A549 (cell line): ENCODE measurements around the gene LRIG1. TPM values are rescaled to one million over a fixed set of nuclear protein-coding genes. Genes with fewer than 3 reads are reported as not detected.

Experiments used
- ATAC-seq, 2 experiments: fragments of 200-7000 bp in 1 of 2; fragments of >200 bp in 1 of 2; cut with Nextera tagmentation in 1 of 2; cut with Tn5 transposase in 1 of 2; 3 replicates each; pipeline versions ENCODE4 v1.8.0 to v1.9.1; 2018 to 2020; ENCODE audit warnings: mild to moderate bottlenecking in 1 of 2, moderate library complexity in 1 of 2
- CTCF ChIA-PET: fragments of 300-600 bp; sonication (Branson Sonifier 250); formaldehyde crosslinking; extraction: SDS; loops from one replicate; lab custom pipeline; 2021; ENCODE audit warnings: antibody characterized with exemption, inconsistent platforms; lab: Yijun Ruan, JAX
- POLR2A ChIA-PET: fragments of 350-600 bp; formaldehyde crosslinking; extraction: SDS; loops from one replicate; lab custom pipeline; 2021; ENCODE audit warnings: antibody characterized with exemption, inconsistent platforms; lab: Yijun Ruan, JAX
- DNase-seq, 2 experiments: peaks; one replicate each; pipeline versions ENCODE4 v3.0.0 to v3.0.0-alpha.2; 2011 to 2016; ENCODE audit warnings: low read depth in 1 of 2, low spot score in 1 of 2
- FAIRE-seq: peaks from 2 replicates; lab custom pipeline; 2011; peaks lifted over from hg19 to GRCh38; lab: Jason Lieb, UNC
- H3K27ac ChIP-seq, 2 experiments: fragments of >200 bp; sonication (Bioruptor Twin); formaldehyde crosslinking; 3 replicates each; pipeline ENCODE4 v1.5.1; 2016 to 2017
- H3K4me1 ChIP-seq: fragments of >200 bp; sonication (Bioruptor Twin); formaldehyde crosslinking; 3 replicates; pipeline ENCODE4 v1.6.1; 2016
- H3K4me2 ChIP-seq: fragments of >200 bp; sonication (Bioruptor Twin); formaldehyde crosslinking; 3 replicates; pipeline ENCODE4 v1.6.1; 2016
- H3K4me3 ChIP-seq: fragments of >200 bp; sonication (Bioruptor Twin); formaldehyde crosslinking; 3 replicates; pipeline ENCODE4 v1.5.1; 2016
- H3K9me3 ChIP-seq: fragments of >200 bp; sonication (Bioruptor Twin); formaldehyde crosslinking; 3 replicates; pipeline ENCODE4 v1.6.1; 2016
- BHLHE40 ChIP-seq: IDR thresholded peaks from 2 replicates; pipeline ENCODE4 v1.6.1; 2012; ENCODE audit warnings: low read depth, low read length, inconsistent platforms
- CBX8 ChIP-seq: fragments of 200-600 bp; sonication (generic); IDR thresholded peaks from 2 replicates; pipeline ENCODE4 v1.6.1; 2016
- CEBPB ChIP-seq, 2 experiments: fragments of >200 bp in 1 of 2; sonication (Bioruptor Twin) in 1 of 2; formaldehyde crosslinking in 1 of 2; IDR thresholded peaks; 2 replicates each; pipeline ENCODE4 v1.6.1; 2012 to 2016
- EP300 ChIP-seq, 2 experiments: fragments of >200 bp; sonication (Bioruptor Twin); formaldehyde crosslinking; IDR thresholded peaks; 2 replicates in 1 of 2; 3 replicates in 1 of 2; pipeline ENCODE4 v1.6.1; 2016 to 2017
- ESRRA ChIP-seq: fragments of 150-350 bp; IDR thresholded peaks from 2 replicates; pipeline ENCODE4 v1.6.1; 2014; ENCODE audit warnings: mild to moderate bottlenecking, low read length, borderline replicate concordance
- FOSL2 ChIP-seq, 2 experiments: fragments of 450-650 bp in 1 of 2; fragments of >200 bp in 1 of 2; sonication (Bioruptor Twin) in 1 of 2; formaldehyde crosslinking; IDR thresholded peaks; 2 replicates each; pipeline versions ENCODE4 v1.5.0 to v1.6.1; 2016 to 2020; ENCODE audit warnings: mild to moderate bottlenecking in 1 of 2, moderate library complexity in 1 of 2
- FOXS1 ChIP-seq: fragments of 250-450 bp; sonication (Bioruptor Pico); IDR thresholded peaks from 2 replicates; pipeline ENCODE4 v1.5.0; 2020; ENCODE audit warnings: mild to moderate bottlenecking, moderate library complexity
- HDAC2 ChIP-seq: fragments of 200-600 bp; sonication (generic); IDR thresholded peaks from 2 replicates; pipeline ENCODE4 v1.6.1; 2016
- HEYL ChIP-seq: fragments of 250-450 bp; sonication (Bioruptor Pico); IDR thresholded peaks from 2 replicates; pipeline ENCODE4 v1.8.0; 2021; ENCODE audit warnings: mild to moderate bottlenecking, moderate library complexity
- HOXA7 ChIP-seq: fragments of 250-450 bp; sonication (Bioruptor Pico); IDR thresholded peaks from 2 replicates; pipeline ENCODE4 v1.5.0; 2020; ENCODE audit warnings: mild to moderate bottlenecking, moderate library complexity
- HOXB13 ChIP-seq: fragments of 250-450 bp; sonication (Bioruptor Pico); IDR thresholded peaks from 2 replicates; pipeline ENCODE4 v1.5.0; 2020; ENCODE audit warnings: low read depth, mild to moderate bottlenecking, moderate library complexity
- HOXB5 ChIP-seq: fragments of 250-450 bp; sonication (Bioruptor Pico); IDR thresholded peaks from 2 replicates; pipeline ENCODE4 v1.5.0; 2020; ENCODE audit warnings: mild to moderate bottlenecking, moderate library complexity
- MYC ChIP-seq: IDR thresholded peaks from 2 replicates; pipeline ENCODE4 v1.6.1; 2012; ENCODE audit warnings: mild to moderate bottlenecking, inconsistent platforms, low read length, improper control_type of control experiment, borderline replicate concordance
- NPAS2 ChIP-seq: fragments of 250-450 bp; sonication (Bioruptor Pico); IDR thresholded peaks from 2 replicates; pipeline ENCODE4 v1.8.0; 2022; ENCODE audit warnings: mild to moderate bottlenecking, moderate library complexity, borderline replicate concordance
- POLR2AphosphoS2 ChIP-seq: conservative IDR thresholded peaks from 2 replicates; pipeline ENCODE4 v1.6.1; 2012; ENCODE audit warnings: low read length, improper control_type of control experiment, inconsistent platforms
- RARB ChIP-seq: fragments of 250-450 bp; sonication (Bioruptor Pico); IDR thresholded peaks from 2 replicates; pipeline ENCODE4 v1.8.0; 2021; ENCODE audit warnings: mild to moderate bottlenecking, moderate library complexity
- SREBF2 ChIP-seq: fragments of 450-650 bp; IDR thresholded peaks from 2 replicates; pipeline ENCODE4 v1.6.1; 2014; ENCODE audit warnings: mild to moderate bottlenecking, moderate library complexity
- TP53 ChIP-seq: fragments of 250-450 bp; sonication (Bioruptor Pico); IDR thresholded peaks from 2 replicates; pipeline ENCODE4 v1.5.0; 2021; ENCODE audit warnings: mild to moderate bottlenecking, moderate library complexity
- ZNF302 ChIP-seq: fragments of 250-450 bp; sonication (Bioruptor Pico); IDR thresholded peaks from 2 replicates; pipeline ENCODE4 v1.9.0; 2021; ENCODE audit warnings: inconsistent platforms, mild to moderate bottlenecking, moderate library complexity
- WGBS: methylation state at CpG from one replicate; pipeline ENCODE4 v1.1.6; 2017; ENCODE audit errors: missing lambda C conversion rate; 5-methylcytosine and 5-hydroxymethylcytosine counted together
- polyA plus RNA-seq, 4 experiments: library from polyadenylated mRNA; depleted of rRNA in 3 of 4; stranded (reverse); fragments of >200 nt; fragmentation: RNase III in 1 of 4; extraction: RNeasy Plus Mini Kit Qiagen cat#74134 plus additional on column Dnase treatment in 1 of 4; gene quantifications; 2 replicates in 3 of 4; 3 replicates in 1 of 4; pipeline ENCODE4 v1.2.3, GENCODE V29; 2011 to 2017
- TF ChIP-seq, protein P1 (sequence below): fragments of >200 bp; sonication (Bioruptor Twin); formaldehyde crosslinking; IDR thresholded peaks from 3 replicates; pipeline ENCODE4 v1.6.1; 2016
- TF ChIP-seq, protein P2 (sequence below): fragments of 250-450 bp; sonication (Bioruptor Pico); IDR thresholded peaks from 2 replicates; pipeline ENCODE4 v1.5.0; 2020; ENCODE audit warnings: low read depth, mild to moderate bottlenecking, moderate library complexity
- TF ChIP-seq, protein P3 (sequence below): fragments of >200 bp; sonication (Bioruptor Twin); formaldehyde crosslinking; IDR thresholded peaks from 2 replicates; pipeline ENCODE4 v1.6.1; 2016
- TF ChIP-seq, protein P4 (sequence below): fragments of >200 bp; sonication (Bioruptor Twin); formaldehyde crosslinking; IDR thresholded peaks from 3 replicates; pipeline ENCODE4 v1.5.1; 2016

LRIG1 gene
- polyA plus RNA-seq, 2 of the 4 experiments (the other 2 are of a cell fraction) = 1.8 to 6.2 TPM

DNA sequence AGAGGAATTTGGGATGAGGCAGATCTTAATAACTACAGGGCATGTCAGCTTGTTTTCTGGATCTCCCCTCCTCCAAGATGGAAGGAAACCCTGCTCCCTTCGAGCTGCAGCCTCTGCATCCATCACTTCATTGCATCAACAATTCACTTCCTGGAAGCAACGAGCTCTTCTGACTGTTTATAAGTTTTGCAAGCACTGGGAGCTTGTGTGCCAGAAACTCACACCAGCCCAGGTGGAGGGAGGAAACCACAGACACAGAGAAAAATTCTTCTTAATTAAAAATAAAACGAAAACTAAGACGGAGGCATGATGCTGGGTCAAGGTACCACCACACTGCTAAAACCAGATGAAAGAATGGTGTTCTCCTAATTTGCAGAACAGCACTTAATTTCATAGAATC is 10.6 kb downstream of the LRIG1 start:
- Histone ChIP-seq H3K27ac (no peak overlapping the region), H3K4me2 (no peak overlapping the region), H3K9me3 (no peaks in the 10 kb centered on the region), H3K4me1 (no peaks in the 10 kb centered on the region), H3K4me3 (no peak overlapping the region)
- WGBS = 54% methylated on average over 4 of the region's 4 CpGs
- FAIRE-seq = no peak
- no peak for ATAC-seq
- ChIA-PET POLR2A (no interaction called here), CTCF (interaction anchor here (1.6 kb wide), 1 partner anchor 82 kb away, joined by 6 read pairs; no protein-coding TSS in a partner anchor)
- DNase-seq = no peak
- TF ChIP-seq POLR2AphosphoS2 (no peak), HEYL (no peak), NPAS2 (no peak), TP53 (CRISPR knock-in tag) (no peak), ESRRA (no peak), MYC (no peak), ZNF302 (CRISPR knock-in tag) (no peak), SREBF2 (no peak), HOXB13 (no peak), EP300 (IDR thresholded peaks at IDR 0.05) (no peak), CBX8 (no peak), HOXA7 (CRISPR knock-in tag) (no peak), BHLHE40 (no peak), RARB (CRISPR knock-in tag) (no peak)
- TF ChIP-seq, protein P1, sequence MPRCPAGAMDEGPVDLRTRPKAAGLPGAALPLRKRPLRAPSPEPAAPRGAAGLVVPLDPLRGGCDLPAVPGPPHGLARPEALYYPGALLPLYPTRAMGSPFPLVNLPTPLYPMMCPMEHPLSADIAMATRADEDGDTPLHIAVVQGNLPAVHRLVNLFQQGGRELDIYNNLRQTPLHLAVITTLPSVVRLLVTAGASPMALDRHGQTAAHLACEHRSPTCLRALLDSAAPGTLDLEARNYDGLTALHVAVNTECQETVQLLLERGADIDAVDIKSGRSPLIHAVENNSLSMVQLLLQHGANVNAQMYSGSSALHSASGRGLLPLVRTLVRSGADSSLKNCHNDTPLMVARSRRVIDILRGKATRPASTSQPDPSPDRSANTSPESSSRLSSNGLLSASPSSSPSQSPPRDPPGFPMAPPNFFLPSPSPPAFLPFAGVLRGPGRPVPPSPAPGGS = no peak
- TF ChIP-seq, protein P2, sequence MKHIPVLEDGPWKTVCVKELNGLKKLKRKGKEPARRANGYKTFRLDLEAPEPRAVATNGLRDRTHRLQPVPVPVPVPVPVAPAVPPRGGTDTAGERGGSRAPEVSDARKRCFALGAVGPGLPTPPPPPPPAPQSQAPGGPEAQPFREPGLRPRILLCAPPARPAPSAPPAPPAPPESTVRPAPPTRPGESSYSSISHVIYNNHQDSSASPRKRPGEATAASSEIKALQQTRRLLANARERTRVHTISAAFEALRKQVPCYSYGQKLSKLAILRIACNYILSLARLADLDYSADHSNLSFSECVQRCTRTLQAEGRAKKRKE (CRISPR knock-in tag) = no peak
- TF ChIP-seq, protein P3, sequence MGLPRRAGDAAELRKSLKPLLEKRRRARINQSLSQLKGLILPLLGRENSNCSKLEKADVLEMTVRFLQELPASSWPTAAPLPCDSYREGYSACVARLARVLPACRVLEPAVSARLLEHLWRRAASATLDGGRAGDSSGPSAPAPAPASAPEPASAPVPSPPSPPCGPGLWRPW = no peak
- TF ChIP-seq, protein P4, sequence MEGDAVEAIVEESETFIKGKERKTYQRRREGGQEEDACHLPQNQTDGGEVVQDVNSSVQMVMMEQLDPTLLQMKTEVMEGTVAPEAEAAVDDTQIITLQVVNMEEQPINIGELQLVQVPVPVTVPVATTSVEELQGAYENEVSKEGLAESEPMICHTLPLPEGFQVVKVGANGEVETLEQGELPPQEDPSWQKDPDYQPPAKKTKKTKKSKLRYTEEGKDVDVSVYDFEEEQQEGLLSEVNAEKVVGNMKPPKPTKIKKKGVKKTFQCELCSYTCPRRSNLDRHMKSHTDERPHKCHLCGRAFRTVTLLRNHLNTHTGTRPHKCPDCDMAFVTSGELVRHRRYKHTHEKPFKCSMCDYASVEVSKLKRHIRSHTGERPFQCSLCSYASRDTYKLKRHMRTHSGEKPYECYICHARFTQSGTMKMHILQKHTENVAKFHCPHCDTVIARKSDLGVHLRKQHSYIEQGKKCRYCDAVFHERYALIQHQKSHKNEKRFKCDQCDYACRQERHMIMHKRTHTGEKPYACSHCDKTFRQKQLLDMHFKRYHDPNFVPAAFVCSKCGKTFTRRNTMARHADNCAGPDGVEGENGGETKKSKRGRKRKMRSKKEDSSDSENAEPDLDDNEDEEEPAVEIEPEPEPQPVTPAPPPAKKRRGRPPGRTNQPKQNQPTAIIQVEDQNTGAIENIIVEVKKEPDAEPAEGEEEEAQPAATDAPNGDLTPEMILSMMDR = no peak

DNA sequence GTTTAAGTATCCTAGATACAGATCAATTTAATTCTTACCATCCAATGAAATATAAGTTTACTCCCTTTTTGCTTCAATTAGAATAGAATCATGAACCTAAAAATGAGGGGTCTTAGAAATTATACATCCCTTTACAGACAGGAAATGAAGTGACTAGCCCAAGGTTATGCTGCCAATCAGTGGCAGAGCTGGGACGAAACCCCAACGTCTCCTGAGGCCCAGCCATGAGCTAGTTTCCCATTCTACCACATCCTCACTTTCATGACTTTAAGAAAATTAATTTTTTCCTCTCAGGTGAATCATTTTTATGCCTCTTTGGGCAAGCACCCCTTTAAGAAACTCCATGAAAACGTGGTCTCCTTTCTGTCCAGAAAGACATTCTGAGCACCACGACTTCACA is 11.2 kb downstream of the LRIG1 start:
- no peak for DNase-seq
- Histone ChIP-seq H3K4me3 (no peak overlapping the region), H3K9me3 (no peaks in the 10 kb centered on the region), H3K27ac (no peak overlapping the region), H3K4me1 (no peaks in the 10 kb centered on the region), H3K4me2 (no peak overlapping the region)
- ATAC-seq = no peak
- no peak for FAIRE-seq
- POLR2A ChIA-PET = no interaction called here
- TF ChIP-seq, protein P2 (CRISPR knock-in tag) = no peak
- TF ChIP-seq FOSL2 (IDR thresholded peaks at IDR 0.05) (no peak), FOSL2 (CRISPR knock-in tag; IDR thresholded peaks at IDR 0.05) (no peak), CEBPB (IDR thresholded peaks at IDR 0.05) (no peak), EP300 (IDR thresholded peaks at IDR 0.05) (no peak), FOXS1 (CRISPR knock-in tag) (no peak), HOXB5 (CRISPR knock-in tag) (no peak), HDAC2 (no peak), HOXB13 (no peak)
- 69% methylated on average over 4 of the region's 4 CpGs for WGBS
- CTCF ChIA-PET = no interaction called here
